Small intestine (tissue), 4 donors: ENCODE measurements around the gene PRAMEF12. TPM values are rescaled to one million over a fixed set of nuclear protein-coding genes. Genes with fewer than 3 reads are reported as not detected.

Experiments
- polyA plus RNA-seq, 4 donors: library from polyadenylated mRNA; stranded (reverse) in 3 of 4; unstranded in 1 of 4; fragments of 200-250 nt in 3 of 4; fragments of 120-200 nt in 1 of 4; gene quantifications; one replicate each; pipeline versions ENCODE4 v1.2.1 to v1.2.3, GENCODE V29; 2013
- donor health status: healthy with polysubstance abuse.
- donor health status: Bipolar disorder and iron deficiency.
- donor health status: healthy.

The PRAMEF12 gene
- polyA plus RNA-seq, 4 donors = not detected

Other genes with a start within 250 kb of the PRAMEF12 start
- gene DHRS3, start 155.5 kb upstream of the PRAMEF12 start, polyA plus RNA-seq = 10 to 100 TPM; 45.3 to 87.0 (median 63.5) TPM
- gene AADACL4, start 129.7 kb upstream of the PRAMEF12 start, polyA plus RNA-seq = not detected
- gene AADACL3, start 57.6 kb upstream of the PRAMEF12 start, polyA plus RNA-seq = not detected
- gene CFAP107, start 27.5 kb upstream of the PRAMEF12 start, polyA plus RNA-seq = under 1 TPM in 1 of 4 donors, not detected in 3; 0.01 TPM
- gene PRAMEF1, start 17.7 kb downstream of the PRAMEF12 start, polyA plus RNA-seq = not detected
- not detected for gene PRAMEF11, start 57.7 kb downstream of the PRAMEF12 start, polyA plus RNA-seq
- not detected for gene HNRNPCL1, start 75.0 kb downstream of the PRAMEF12 start, polyA plus RNA-seq
- gene PRAMEF2, start 83.3 kb downstream of the PRAMEF12 start, polyA plus RNA-seq = not detected
- gene PRAMEF4, start 112.5 kb downstream of the PRAMEF12 start, polyA plus RNA-seq = not detected
- not detected for gene PRAMEF10, start 124.5 kb downstream of the PRAMEF12 start, polyA plus RNA-seq
- not detected for gene PRAMEF7, start 142.9 kb downstream of the PRAMEF12 start, polyA plus RNA-seq
- not detected for gene PRAMEF6, start 173.8 kb downstream of the PRAMEF12 start, polyA plus RNA-seq